PC-3 (cell line): Measurements from ENCODE around the gene PIEZO1.

Source experiments
- EZH2 ChIP-seq: fragments of 300-600 bp; sonication (generic); IDR thresholded peaks from one replicate; pipeline ENCODE4 v1.6.1; 2017; ENCODE audit warnings: antibody characterized with exemption, mild to moderate bottlenecking, low read length; ENCODE audit not compliant: unreplicated experiment
- TF ChIP-seq, protein P1 (sequence below): fragments of 300-600 bp; sonication (generic); conservative IDR thresholded peaks from 2 replicates; pipeline ENCODE4 v1.5.1; 2017; ENCODE audit warnings: antibody characterized with exemption, low read depth, mild to moderate bottlenecking, low read length

GRCh38 chr16:88792078-88792550, 7.1 kb upstream of the PIEZO1 start:
- TF ChIP-seq, protein P1, sequence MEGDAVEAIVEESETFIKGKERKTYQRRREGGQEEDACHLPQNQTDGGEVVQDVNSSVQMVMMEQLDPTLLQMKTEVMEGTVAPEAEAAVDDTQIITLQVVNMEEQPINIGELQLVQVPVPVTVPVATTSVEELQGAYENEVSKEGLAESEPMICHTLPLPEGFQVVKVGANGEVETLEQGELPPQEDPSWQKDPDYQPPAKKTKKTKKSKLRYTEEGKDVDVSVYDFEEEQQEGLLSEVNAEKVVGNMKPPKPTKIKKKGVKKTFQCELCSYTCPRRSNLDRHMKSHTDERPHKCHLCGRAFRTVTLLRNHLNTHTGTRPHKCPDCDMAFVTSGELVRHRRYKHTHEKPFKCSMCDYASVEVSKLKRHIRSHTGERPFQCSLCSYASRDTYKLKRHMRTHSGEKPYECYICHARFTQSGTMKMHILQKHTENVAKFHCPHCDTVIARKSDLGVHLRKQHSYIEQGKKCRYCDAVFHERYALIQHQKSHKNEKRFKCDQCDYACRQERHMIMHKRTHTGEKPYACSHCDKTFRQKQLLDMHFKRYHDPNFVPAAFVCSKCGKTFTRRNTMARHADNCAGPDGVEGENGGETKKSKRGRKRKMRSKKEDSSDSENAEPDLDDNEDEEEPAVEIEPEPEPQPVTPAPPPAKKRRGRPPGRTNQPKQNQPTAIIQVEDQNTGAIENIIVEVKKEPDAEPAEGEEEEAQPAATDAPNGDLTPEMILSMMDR = no peak
- TF ChIP-seq EZH2 = no peak
